Measurements from ENCODE around the gene USP25. TPM values are rescaled to one million over a fixed set of nuclear protein-coding genes. Genes with fewer than 3 reads are reported as not detected.

The USP25 gene
- total and polyA plus RNA-seq, 3 donors from 2014 or later = 69.2 to 123 (median 69.9) TPM

GRCh38 chr21:15823486-15824150 lies 93.8 kb downstream of the USP25 start:
- TF ChIP-seq POLR2A (IDR thresholded peaks at IDR 0.05) (no peak), CTCF (IDR thresholded peaks at IDR 0.05) (no peak)
- no peaks in the 10 kb centered on the region for H3K9me3 ChIP-seq
- H3K36me3 ChIP-seq (ENCODE audit: low read depth, missing control alignments) = no peaks in the 10 kb centered on the region
- H3K4me3 ChIP-seq = no peak overlapping the region
- no peak overlapping the region for H3K27ac ChIP-seq
- WGBS, 2 donors = 86 to 93% methylated on average over 4 of the region's 4 CpGs
- H3K4me1 ChIP-seq = no peaks in the 10 kb centered on the region
- no peaks in the 10 kb centered on the region for H3K27me3 ChIP-seq
- intact Hi-C loops (cut with DNase I; ENCODE audit: low total_unique reads) = no loop called here
- DNase-seq = no peak

- Histone ChIP-seq H3K9me3 (no peaks in the 10 kb centered on the region), H3K27me3 (no peaks in the 10 kb centered on the region), H3K4me1 (no peaks in the 10 kb centered on the region), H3K27ac (no peak overlapping the region), H3K4me3 (no peak overlapping the region), H3K36me3 (ENCODE audit: low read depth, missing control alignments) (no peaks in the 10 kb centered on the region)
- intact Hi-C loops (cut with DNase I; ENCODE audit: low total_unique reads) = no loop called here
- TF ChIP-seq CTCF (IDR thresholded peaks at IDR 0.05) (no peak), POLR2A (IDR thresholded peaks at IDR 0.05) (no peak)
- 71 to 76% methylated on average over 2 of the region's 2 CpGs for WGBS, 2 donors
- DNase-seq = no peak
Observed at GRCh38 chr21:15825700-15826099, 95.9 kb downstream of the USP25 start.

GRCh38 chr21:15826147-15826780 lies 96.5 kb downstream of the USP25 start:
- 63 to 65% methylated on average over 5 of the region's 5 CpGs for WGBS, 2 donors
- intact Hi-C loops (cut with DNase I; ENCODE audit: low total_unique reads) = no loop called here
- Histone ChIP-seq H3K4me1 (no peaks in the 10 kb centered on the region), H3K36me3 (ENCODE audit: low read depth, missing control alignments) (no peaks in the 10 kb centered on the region), H3K4me3 (no peak overlapping the region), H3K9me3 (no peaks in the 10 kb centered on the region), H3K27me3 (no peaks in the 10 kb centered on the region), H3K27ac (no peak overlapping the region)
- DNase-seq = peak; percentile 21
- TF ChIP-seq POLR2A (IDR thresholded peaks at IDR 0.05) (no peak), CTCF (IDR thresholded peaks at IDR 0.05) (peak in 1 of 3 experiments; percentile 28)

GRCh38 chr21:15826908-15827601 lies 97.3 kb downstream of the USP25 start:
- Histone ChIP-seq H3K4me1 (no peaks in the 10 kb centered on the region), H3K9me3 (no peaks in the 10 kb centered on the region), H3K4me3 (no peak overlapping the region), H3K27ac (no peak overlapping the region), H3K27me3 (no peaks in the 10 kb centered on the region), H3K36me3 (ENCODE audit: low read depth, missing control alignments) (no peaks in the 10 kb centered on the region)
- intact Hi-C loops (cut with DNase I; ENCODE audit: low total_unique reads) = no loop called here
- TF ChIP-seq CTCF (IDR thresholded peaks at IDR 0.05) (no peak), POLR2A (IDR thresholded peaks at IDR 0.05) (no peak)
- WGBS, 2 donors = 76 to 90% methylated on average over 8 of the region's 8 CpGs
- DNase-seq = no peak

Data from testis (tissue), 3 donors.